SK-N-SH treated with all-trans-retinoic acid at 6 μM for 48 hours (cell line): ENCODE data around the gene ZBTB7C.

Experiments used
- CSDC2 ChIP-seq: fragments of 250-450 bp; sonication (Bioruptor Pico); IDR thresholded peaks from 2 replicates; pipeline ENCODE4 v1.5.0; 2020; ENCODE audit warnings: mild to moderate bottlenecking, moderate library complexity
- ESRRG ChIP-seq: fragments of 250-450 bp; sonication (Bioruptor Pico); IDR thresholded peaks from 2 replicates; pipeline ENCODE4 v1.6.1; 2021; ENCODE audit warnings: mild to moderate bottlenecking
- PATZ1 ChIP-seq: fragments of 250-450 bp; sonication (Bioruptor Pico); IDR thresholded peaks from 2 replicates; pipeline ENCODE4 v1.8.0; 2020; ENCODE audit warnings: mild to moderate bottlenecking, moderate library complexity, borderline replicate concordance
- TF ChIP-seq, protein P1 (sequence below): fragments of 250-450 bp; sonication (Bioruptor Pico); IDR thresholded peaks from 2 replicates; pipeline ENCODE4 v1.5.1; 2020; ENCODE audit warnings: low read depth, mild to moderate bottlenecking, moderate library complexity

DNA sequence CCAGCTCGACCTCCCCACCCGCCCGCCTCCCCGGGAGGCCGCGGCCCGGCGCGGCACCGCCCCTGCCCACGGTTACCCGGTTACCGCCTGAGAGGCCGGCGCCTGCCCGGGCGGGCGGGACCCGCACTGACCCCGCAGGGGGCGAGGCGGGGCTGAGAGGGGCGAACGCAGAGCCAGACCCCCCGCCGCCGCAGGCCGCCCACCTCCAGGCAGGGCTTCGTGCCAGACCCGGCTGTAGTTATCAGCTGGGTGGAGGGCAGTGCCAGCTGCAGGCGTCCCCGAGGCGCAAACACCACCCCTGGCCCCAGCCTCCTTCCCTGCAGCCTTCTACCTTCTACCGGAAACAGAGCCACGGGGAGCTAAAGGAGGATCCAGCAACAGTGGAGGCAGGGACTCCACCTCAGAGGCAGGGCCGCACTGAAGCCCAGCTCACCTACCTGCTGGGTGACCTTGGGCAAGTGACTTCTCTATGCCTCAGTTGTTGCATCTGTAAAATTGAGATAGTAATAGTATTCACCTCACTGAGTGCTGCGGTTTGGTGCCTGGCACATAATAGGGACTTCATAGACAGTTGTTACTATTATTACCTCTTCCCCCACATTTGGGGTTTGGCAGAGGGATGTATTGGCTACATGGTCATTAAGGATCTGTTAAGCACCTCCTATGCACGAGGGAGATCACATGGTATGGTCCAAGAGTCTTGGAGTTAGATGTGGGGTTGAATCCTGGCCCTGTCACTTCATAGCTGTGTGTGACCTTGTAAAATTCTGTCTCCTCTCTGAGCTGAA, 247.1 kb downstream of the ZBTB7C start:
- TF ChIP-seq ESRRG (no peak), CSDC2 (CRISPR knock-in tag) (no peak), PATZ1 (CRISPR knock-in tag) (no peak)
- TF ChIP-seq, protein P1, sequence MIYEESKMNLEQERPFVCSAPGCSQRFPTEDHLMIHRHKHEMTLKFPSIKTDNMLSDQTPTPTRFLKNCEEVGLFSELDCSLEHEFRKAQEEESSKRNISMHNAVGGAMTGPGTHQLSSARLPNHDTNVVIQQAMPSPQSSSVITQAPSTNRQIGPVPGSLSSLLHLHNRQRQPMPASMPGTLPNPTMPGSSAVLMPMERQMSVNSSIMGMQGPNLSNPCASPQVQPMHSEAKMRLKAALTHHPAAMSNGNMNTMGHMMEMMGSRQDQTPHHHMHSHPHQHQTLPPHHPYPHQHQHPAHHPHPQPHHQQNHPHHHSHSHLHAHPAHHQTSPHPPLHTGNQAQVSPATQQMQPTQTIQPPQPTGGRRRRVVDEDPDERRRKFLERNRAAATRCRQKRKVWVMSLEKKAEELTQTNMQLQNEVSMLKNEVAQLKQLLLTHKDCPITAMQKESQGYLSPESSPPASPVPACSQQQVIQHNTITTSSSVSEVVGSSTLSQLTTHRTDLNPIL, result no peak
